GM20000 (cell line): Measurements from ENCODE around the gene UFSP2.

Experiments
- DNase-seq: peaks from one replicate; pipeline ENCODE4 v3.0.0; 2012; ENCODE audit warnings: low spot score
- TF ChIP-seq, protein P1 (sequence below): IDR thresholded peaks from 2 replicates; pipeline ENCODE4 v1.5.1; 2012; ENCODE audit warnings: mild to moderate bottlenecking, control low read depth; ENCODE audit errors: extremely low read depth, missing control alignments

The UFSP2 gene

GRCh38 chr4:185468999-185469398 lies 43.2 kb upstream of the UFSP2 start:
- DNase-seq: no peak
- TF ChIP-seq, protein P1, sequence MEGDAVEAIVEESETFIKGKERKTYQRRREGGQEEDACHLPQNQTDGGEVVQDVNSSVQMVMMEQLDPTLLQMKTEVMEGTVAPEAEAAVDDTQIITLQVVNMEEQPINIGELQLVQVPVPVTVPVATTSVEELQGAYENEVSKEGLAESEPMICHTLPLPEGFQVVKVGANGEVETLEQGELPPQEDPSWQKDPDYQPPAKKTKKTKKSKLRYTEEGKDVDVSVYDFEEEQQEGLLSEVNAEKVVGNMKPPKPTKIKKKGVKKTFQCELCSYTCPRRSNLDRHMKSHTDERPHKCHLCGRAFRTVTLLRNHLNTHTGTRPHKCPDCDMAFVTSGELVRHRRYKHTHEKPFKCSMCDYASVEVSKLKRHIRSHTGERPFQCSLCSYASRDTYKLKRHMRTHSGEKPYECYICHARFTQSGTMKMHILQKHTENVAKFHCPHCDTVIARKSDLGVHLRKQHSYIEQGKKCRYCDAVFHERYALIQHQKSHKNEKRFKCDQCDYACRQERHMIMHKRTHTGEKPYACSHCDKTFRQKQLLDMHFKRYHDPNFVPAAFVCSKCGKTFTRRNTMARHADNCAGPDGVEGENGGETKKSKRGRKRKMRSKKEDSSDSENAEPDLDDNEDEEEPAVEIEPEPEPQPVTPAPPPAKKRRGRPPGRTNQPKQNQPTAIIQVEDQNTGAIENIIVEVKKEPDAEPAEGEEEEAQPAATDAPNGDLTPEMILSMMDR: no peak

GRCh38 chr4:185467991-185468390 lies 42.2 kb upstream of the UFSP2 start:
- no peak for DNase-seq
- TF ChIP-seq, protein P1: no peak

GRCh38 chr4:185467101-185467500 lies 41.3 kb upstream of the UFSP2 start:
- no peak for DNase-seq
- TF ChIP-seq, protein P1: no peak

GRCh38 chr4:185465707-185466106 lies 39.9 kb upstream of the UFSP2 start:
- TF ChIP-seq, protein P1: no peak
- DNase-seq: no peak

DNA sequence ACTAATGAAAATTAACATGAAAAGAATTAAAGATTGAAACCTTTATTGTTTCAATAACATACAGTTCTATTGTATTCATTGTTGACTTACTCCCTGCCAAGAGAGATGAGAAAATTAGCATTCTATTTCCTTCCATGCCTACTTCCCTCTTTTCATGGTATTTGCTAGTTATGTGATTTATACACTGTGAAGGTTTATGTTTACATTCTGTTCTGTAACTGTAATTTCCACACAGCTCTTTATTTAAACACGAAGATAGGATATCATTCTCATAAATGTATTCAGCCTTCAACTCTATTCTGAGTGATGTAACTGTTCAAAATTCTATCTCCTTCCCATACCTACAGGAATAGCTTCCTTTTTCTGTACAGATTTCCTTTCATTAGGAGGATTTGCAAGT lies 39.1 kb upstream of the UFSP2 start:
- DNase-seq: no peak
- TF ChIP-seq, protein P1: no peak

GRCh38 chr4:185464183-185464582 lies 38.4 kb upstream of the UFSP2 start:
- TF ChIP-seq, protein P1: no peak
- no peak for DNase-seq

DNA sequence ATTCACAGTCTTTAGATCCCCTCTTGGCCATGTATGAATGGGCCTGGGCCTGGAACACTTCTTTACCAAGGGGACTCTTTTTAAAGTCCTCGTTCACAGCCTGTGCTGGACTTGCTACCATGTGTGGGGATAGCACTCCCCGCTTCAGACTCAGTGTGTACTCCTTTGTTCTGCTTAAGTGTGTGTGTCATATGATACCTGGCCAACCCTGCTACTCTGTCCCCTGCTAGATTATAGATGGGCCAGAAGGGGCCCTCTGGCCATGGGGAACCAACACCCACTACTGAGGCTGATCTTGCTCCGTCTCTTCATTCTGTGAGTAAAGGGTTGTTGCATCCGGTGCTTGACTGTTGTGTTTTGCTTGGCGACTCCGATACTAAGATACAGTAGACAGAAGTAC lies 37.8 kb upstream of the UFSP2 start:
- TF ChIP-seq, protein P1: no peak
- no peak for DNase-seq
